ENCODE results near the gene MRTFA.

Gene MRTFA

DNA sequence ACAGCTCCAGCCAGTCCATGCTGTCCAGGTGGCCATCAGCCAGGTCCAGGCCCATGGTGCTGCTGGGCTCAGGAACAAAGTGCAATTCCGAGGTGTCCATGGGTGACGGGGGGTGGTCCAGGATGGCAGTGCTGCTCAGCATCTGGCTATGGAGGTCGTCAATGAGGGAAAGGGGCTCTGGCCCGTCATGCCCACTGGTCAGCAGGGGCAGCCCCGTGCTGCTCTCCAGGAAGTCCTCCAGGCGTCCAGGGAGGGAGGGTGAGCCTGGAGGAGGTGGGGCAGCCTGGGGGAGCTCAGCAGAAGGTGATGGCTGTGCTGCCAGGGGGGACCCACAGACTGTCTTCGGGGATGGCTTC is 225.0 kb downstream of the MRTFA start:
- intact Hi-C loops (cut with DNase I; ENCODE audit: low total_unique reads) = no loop called here
- peaks cover 0 to 3% (median 0%) of the 10 kb centered on the region in 4 donors for H3K4me1 ChIP-seq
- H3K27ac ChIP-seq = no peak overlapping the region
- no peaks in the 10 kb centered on the region for H3K27me3 ChIP-seq
- TF ChIP-seq, protein P1, sequence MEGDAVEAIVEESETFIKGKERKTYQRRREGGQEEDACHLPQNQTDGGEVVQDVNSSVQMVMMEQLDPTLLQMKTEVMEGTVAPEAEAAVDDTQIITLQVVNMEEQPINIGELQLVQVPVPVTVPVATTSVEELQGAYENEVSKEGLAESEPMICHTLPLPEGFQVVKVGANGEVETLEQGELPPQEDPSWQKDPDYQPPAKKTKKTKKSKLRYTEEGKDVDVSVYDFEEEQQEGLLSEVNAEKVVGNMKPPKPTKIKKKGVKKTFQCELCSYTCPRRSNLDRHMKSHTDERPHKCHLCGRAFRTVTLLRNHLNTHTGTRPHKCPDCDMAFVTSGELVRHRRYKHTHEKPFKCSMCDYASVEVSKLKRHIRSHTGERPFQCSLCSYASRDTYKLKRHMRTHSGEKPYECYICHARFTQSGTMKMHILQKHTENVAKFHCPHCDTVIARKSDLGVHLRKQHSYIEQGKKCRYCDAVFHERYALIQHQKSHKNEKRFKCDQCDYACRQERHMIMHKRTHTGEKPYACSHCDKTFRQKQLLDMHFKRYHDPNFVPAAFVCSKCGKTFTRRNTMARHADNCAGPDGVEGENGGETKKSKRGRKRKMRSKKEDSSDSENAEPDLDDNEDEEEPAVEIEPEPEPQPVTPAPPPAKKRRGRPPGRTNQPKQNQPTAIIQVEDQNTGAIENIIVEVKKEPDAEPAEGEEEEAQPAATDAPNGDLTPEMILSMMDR (IDR thresholded peaks at IDR 0.05) = no peak
- DNase-seq = peak in 1 of 2 donors; percentile 60
- H3K4me3 ChIP-seq = no peak overlapping the region
- H3K9me3 ChIP-seq = no peaks in the 10 kb centered on the region
- H3K36me3 ChIP-seq = peaks cover 43 to 80% (median 65%) of the 10 kb centered on the region in 3 donors

GRCh38 chr22:40410731-40411505 is 225.6 kb downstream of the MRTFA start:
- Histone ChIP-seq H3K4me1 (peaks cover 0 to 3% (median 0%) of the 10 kb centered on the region in 4 donors), H3K9me3 (no peaks in the 10 kb centered on the region), H3K27me3 (no peaks in the 10 kb centered on the region), H3K4me3 (no peak overlapping the region), H3K27ac (no peak overlapping the region), H3K36me3 (peaks cover 46 to 80% (median 65%) of the 10 kb centered on the region in 3 donors)
- intact Hi-C loops (cut with DNase I; ENCODE audit: low total_unique reads) = no loop called here
- DNase-seq = peak in 1 of 2 donors; percentile 57
- TF ChIP-seq, protein P1 (IDR thresholded peaks at IDR 0.05) = no peak

- no peak for DNase-seq
- Histone ChIP-seq H3K27me3 (no peaks in the 10 kb centered on the region), H3K4me3 (no peak overlapping the region), H3K27ac (no peak overlapping the region), H3K4me1 (peaks cover 0 to 3% (median 0%) of the 10 kb centered on the region in 4 donors), H3K36me3 (peaks cover 51 to 80% (median 65%) of the 10 kb centered on the region in 3 donors), H3K9me3 (no peaks in the 10 kb centered on the region)
- TF ChIP-seq, protein P1 (IDR thresholded peaks at IDR 0.05) = no peak
- intact Hi-C loops (cut with DNase I; ENCODE audit: low total_unique reads) = no loop called here
Observed at GRCh38 chr22:40410272-40410671, 226.2 kb downstream of the MRTFA start.

- no peak overlapping the region for H3K4me3 ChIP-seq
- TF ChIP-seq, protein P1 (IDR thresholded peaks at IDR 0.05) = no peak
- intact Hi-C loops (cut with DNase I; ENCODE audit: low total_unique reads) = no loop called here
- no peaks in the 10 kb centered on the region for H3K9me3 ChIP-seq
- no peak for DNase-seq
- peaks cover 51 to 84% (median 72%) of the 10 kb centered on the region in 3 donors for H3K36me3 ChIP-seq
- no peak overlapping the region for H3K27ac ChIP-seq
- no peaks in the 10 kb centered on the region for H3K27me3 ChIP-seq
- H3K4me1 ChIP-seq = peaks cover 0 to 3% (median 0%) of the 10 kb centered on the region in 4 donors
Observed at GRCh38 chr22:40409613-40410113, 226.9 kb downstream of the MRTFA start.

DNA sequence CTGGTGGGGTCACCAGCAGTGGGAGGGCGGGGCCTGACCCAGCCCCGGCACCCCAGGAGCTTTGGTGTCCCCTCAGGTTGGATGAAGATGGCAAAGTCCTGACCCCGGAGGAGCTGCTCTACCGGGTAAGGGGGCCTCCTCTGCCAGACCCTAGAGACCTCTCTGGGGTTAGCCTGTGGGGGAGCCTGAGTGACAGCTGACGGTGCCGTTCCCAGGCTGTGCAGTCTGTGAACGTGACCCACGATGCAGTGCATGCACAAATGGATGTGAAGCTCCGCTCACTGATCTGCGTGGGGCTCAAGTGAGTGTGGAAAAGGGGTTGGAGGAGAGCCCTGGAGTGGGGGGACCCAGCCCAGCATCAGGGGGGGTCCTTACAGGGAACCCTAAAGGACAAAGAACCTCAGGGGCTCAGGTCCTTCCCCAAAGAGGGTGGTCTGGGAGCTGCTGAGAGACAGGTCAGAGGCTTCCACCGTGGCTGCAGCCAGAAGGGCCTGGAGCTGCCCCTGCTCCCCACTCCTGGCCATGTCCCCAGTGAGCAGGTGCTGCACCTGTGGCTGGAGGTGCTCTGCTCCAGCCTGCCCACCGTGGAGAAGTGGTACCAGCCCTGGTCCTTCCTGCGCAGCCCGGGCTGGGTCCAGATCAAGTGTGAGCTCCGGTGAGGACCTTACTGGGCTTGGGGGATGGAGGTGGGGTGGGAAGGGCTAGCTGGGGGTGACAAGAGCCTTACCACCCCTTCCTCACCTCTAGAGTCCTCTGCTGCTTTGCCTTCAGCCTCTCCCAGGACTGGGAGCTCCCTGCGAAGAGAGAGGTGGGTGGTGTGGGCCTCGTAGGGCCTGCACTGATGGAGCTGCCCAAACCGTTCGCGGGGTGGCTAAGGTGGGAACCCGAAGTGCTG is 227.6 kb downstream of the MRTFA start:
- Histone ChIP-seq H3K27ac (no peak overlapping the region), H3K9me3 (no peaks in the 10 kb centered on the region), H3K36me3 (peaks cover 51 to 88% (median 78%) of the 10 kb centered on the region in 3 donors), H3K27me3 (no peaks in the 10 kb centered on the region), H3K4me3 (no peak overlapping the region), H3K4me1 (peaks cover 0 to 3% (median 0%) of the 10 kb centered on the region in 4 donors)
- TF ChIP-seq, protein P1 (IDR thresholded peaks at IDR 0.05) = no peak
- intact Hi-C loops (cut with DNase I; ENCODE audit: low total_unique reads) = no loop called here
- no peak for DNase-seq

Measured in tibial artery (tissue), 4 donors.